Measurements from ENCODE around the gene TEX30.

TEX30 gene

GRCh38 chr13:102777736-102778135 is 4.2 kb upstream of the TEX30 start:
- no peak overlapping the region for H3K27ac ChIP-seq (ENCODE audit: low read length)
- peaks cover 6% of the 10 kb centered on the region; the same call in 1 of the 2 replicates for H3K4me1 ChIP-seq (ENCODE audit: low read length)
- H3K27me3 ChIP-seq (ENCODE audit: low read depth, low read length), result no peaks in the 10 kb centered on the region
- no peaks in the 10 kb centered on the region for H3K9me3 ChIP-seq (ENCODE audit: insufficient read depth, low read length)
- no peak overlapping the region for H3K4me3 ChIP-seq (ENCODE audit: low read length)
- H3K4me2 ChIP-seq (ENCODE audit: low read length), result no peak overlapping the region
- TF ChIP-seq CTCF (IDR thresholded peaks at IDR 0.05; ENCODE audit: low read depth, low read length) (no peak), EZH2phosphoT487 (IDR thresholded peaks at IDR 0.05; ENCODE audit: low read depth) (no peak)
- no peaks in the 10 kb centered on the region for H4K20me1 ChIP-seq (ENCODE audit: insufficient read depth, low read length)
- no peak overlapping the region for H3K9ac ChIP-seq (ENCODE audit: low read length)
- H3K79me2 ChIP-seq (ENCODE audit: low read length), result peaks cover 5% of the 10 kb centered on the region
- peaks cover 4% of the 10 kb centered on the region for H3K36me3 ChIP-seq (replicated peaks; ENCODE audit: low read depth, low read length)
- H2AFZ ChIP-seq (ENCODE audit: low read depth, low read length), result no peak overlapping the region

- 0 out of 2 replicates have a peak, but pooled peaks cover 5% of the 10 kb centered on the region for H4K20me1 ChIP-seq (ENCODE audit: insufficient read depth, low read length)
- TF ChIP-seq CTCF (IDR thresholded peaks at IDR 0.05; ENCODE audit: low read depth, low read length), result no peak
- no peak for TF ChIP-seq EZH2phosphoT487 (IDR thresholded peaks at IDR 0.05; ENCODE audit: low read depth)
- H3K27me3 ChIP-seq (ENCODE audit: low read depth, low read length), result no peaks in the 10 kb centered on the region
- H3K27ac ChIP-seq (ENCODE audit: low read length), result no peak overlapping the region
- H3K4me3 ChIP-seq (ENCODE audit: low read length), result no peak overlapping the region
- no peak overlapping the region for H3K4me2 ChIP-seq (ENCODE audit: low read length)
- no peaks in the 10 kb centered on the region for H3K9me3 ChIP-seq (ENCODE audit: insufficient read depth, low read length)
- H3K36me3 ChIP-seq (replicated peaks; ENCODE audit: low read depth, low read length), result peaks cover 3% of the 10 kb centered on the region
- H3K9ac ChIP-seq (ENCODE audit: low read length), result no peak overlapping the region
- H3K79me2 ChIP-seq (ENCODE audit: low read length), result peaks cover 18% of the 10 kb centered on the region
- H2AFZ ChIP-seq (ENCODE audit: low read depth, low read length), result no peak overlapping the region
- peaks cover 19% of the 10 kb centered on the region for H3K4me1 ChIP-seq (ENCODE audit: low read length)
These were observed 2.7 kb upstream of the TEX30 start for GRCh38 chr13:102776271-102776670.

GRCh38 chr13:102774591-102775520 is 1.3 kb upstream of the TEX30 start:
- Histone ChIP-seq H3K36me3 (replicated peaks; ENCODE audit: low read depth, low read length) (peaks cover 3% of the 10 kb centered on the region), H3K9me3 (ENCODE audit: insufficient read depth, low read length) (no peaks in the 10 kb centered on the region), H3K27me3 (ENCODE audit: low read depth, low read length) (no peaks in the 10 kb centered on the region), H3K4me3 (ENCODE audit: low read length) (no peak overlapping the region), H2AFZ (ENCODE audit: low read depth, low read length) (no peak overlapping the region), H3K9ac (ENCODE audit: low read length) (no peak overlapping the region), H3K27ac (ENCODE audit: low read length) (no peak overlapping the region), H4K20me1 (ENCODE audit: insufficient read depth, low read length) (0 out of 2 replicates have a peak, but pooled peaks cover 5% of the 10 kb centered on the region), H3K4me2 (ENCODE audit: low read length) (peak overlapping the region; percentile 85; the same call in 1 of the 2 replicates), H3K79me2 (ENCODE audit: low read length) (peaks cover 22% of the 10 kb centered on the region), H3K4me1 (ENCODE audit: low read length) (peaks cover 22% of the 10 kb centered on the region)
- TF ChIP-seq CTCF (IDR thresholded peaks at IDR 0.05; ENCODE audit: low read depth, low read length) (no peak), EZH2phosphoT487 (IDR thresholded peaks at IDR 0.05; ENCODE audit: low read depth) (no peak)

GRCh38 chr13:102774214-102774568 is 605 bp upstream of the TEX30 start:
- Histone ChIP-seq H3K9ac (ENCODE audit: low read length) (peak overlapping the region; percentile 88; the same call in 1 of the 2 replicates), H3K27ac (ENCODE audit: low read length) (no peak overlapping the region), H2AFZ (ENCODE audit: low read depth, low read length) (peak overlapping the region; percentile 85)

More at GRCh38 chr13:102774214-102774568, 605 bp upstream of the TEX30 start:
- Histone ChIP-seq H3K27me3 (ENCODE audit: low read depth, low read length) (no peaks in the 10 kb centered on the region), H3K4me1 (ENCODE audit: low read length) (peaks cover 22% of the 10 kb centered on the region), H3K36me3 (replicated peaks; ENCODE audit: low read depth, low read length) (peaks cover 3% of the 10 kb centered on the region), H3K9me3 (ENCODE audit: insufficient read depth, low read length) (no peaks in the 10 kb centered on the region), H3K4me2 (ENCODE audit: low read length) (peak overlapping the region; percentile 85), H3K4me3 (ENCODE audit: low read length) (peak overlapping the region; percentile 92), H4K20me1 (ENCODE audit: insufficient read depth, low read length) (0 out of 2 replicates have a peak, but pooled peaks cover 5% of the 10 kb centered on the region), H3K79me2 (ENCODE audit: low read length) (peaks cover 22% of the 10 kb centered on the region)
- TF ChIP-seq EZH2phosphoT487 (IDR thresholded peaks at IDR 0.05; ENCODE audit: low read depth) (no peak), CTCF (IDR thresholded peaks at IDR 0.05; ENCODE audit: low read depth, low read length) (no peak)

Measured in OCI-LY3 (cell line).